DLD1 (cell line): Measurements from ENCODE around the gene BICC1.
"Not testable (repeated sequence)": the region's sequence is repeated elsewhere in the genome, so short reads cannot be mapped to it uniquely, and the experiment has no call there.

ENCODE experiments used
- in situ Hi-C: cut with HindIII; loops from 2 replicates; pipeline ENCODE4 v1.10.0; 2017; ENCODE audit warnings: low sequenced_read_pairs

Gene BICC1

GRCh38 chr10:58839771-58840170, 327.1 kb downstream of the BICC1 start:
- in situ Hi-C loops, result no loop called here

GRCh38 chr10:58840840-58841435, 328.3 kb downstream of the BICC1 start:
- in situ Hi-C loops, result no loop called here

GRCh38 chr10:58842860-58843376, 330.2 kb downstream of the BICC1 start:
- in situ Hi-C loops, result no loop called here

DNA sequence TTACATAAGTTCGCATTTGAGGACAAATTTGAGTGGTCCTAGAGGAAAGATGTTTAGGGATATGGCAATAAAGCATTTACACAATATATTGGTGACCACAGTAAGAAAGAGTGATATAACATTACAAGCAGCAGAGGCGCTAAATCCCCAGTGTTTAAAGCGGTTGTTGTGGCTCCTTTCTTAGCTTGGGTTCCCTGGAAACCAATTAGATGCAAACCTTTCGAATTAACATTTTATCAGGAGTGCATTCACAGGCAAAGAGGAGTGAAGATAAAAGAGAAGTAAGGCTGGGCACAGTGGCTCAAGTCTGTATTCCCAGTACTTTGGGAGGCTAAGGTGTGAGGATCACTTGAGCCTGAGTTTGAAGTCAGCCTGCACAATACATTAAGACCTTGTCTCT, 331.1 kb downstream of the BICC1 start:
- in situ Hi-C loops, result no loop called here

DNA sequence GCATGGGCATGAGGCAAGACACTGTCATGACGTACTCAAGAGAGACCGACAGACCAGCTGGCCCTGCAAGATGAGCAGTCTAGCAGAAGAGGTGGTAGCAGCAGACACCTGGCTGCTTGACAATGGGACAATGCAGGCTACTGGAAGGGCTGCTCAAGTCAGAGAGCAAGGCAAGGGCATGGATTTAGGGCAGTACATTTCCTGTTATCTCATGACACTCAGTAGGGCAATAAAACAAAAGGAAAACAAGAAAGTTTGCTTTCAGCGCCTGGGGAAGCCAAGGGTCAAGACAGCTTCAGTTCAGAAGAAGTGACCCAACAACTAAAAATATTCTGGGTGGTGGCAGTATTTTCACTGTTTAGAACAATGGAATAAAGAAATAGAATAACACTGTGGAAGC, 332.0 kb downstream of the BICC1 start:
- in situ Hi-C loops, result no loop called here

- in situ Hi-C loops, result no loop called here
Measured at GRCh38 chr10:58846856-58847255, 334.2 kb downstream of the BICC1 start.

DNA sequence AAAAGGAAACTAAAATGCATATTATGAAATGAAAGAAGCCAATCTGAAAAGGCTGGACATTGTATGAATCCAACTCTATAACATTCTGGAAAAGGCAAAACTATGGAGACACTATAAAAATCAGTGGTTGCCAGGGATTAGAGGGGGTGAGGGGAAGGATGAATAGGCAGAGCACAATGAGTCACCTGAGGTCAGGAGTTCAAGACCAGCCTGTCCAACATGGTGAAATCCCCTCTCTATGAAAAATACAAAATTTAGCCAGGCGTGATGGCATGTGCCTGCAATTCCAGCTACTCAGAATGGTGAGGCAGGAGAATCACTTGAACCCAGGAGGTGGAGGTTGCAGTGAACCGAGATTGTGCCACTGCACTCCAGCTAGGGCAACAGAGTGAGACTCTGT, 338.9 kb downstream of the BICC1 start:
- in situ Hi-C loops, result no loop called here

DNA sequence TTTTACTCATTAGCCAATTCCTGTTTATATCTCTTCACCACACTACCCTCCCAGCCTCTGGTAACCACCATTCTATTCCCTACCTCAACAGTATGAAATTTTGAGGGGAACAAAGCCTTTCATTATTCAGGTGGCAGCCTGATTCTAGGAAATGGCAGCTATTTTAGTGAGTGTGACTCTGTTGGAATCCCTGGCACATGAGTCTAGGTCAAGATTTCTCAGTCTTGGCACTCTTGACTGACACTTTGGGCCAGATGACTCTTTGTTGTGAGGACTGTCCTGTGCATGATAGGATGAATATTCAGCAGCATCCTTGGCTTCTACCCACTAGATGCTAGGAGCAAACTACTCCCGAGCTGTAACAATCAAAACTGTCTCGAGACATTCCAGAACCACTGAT, 341.0 kb downstream of the BICC1 start:
- in situ Hi-C loops, result no loop called here

- in situ Hi-C loops, result no loop called here
Measured at GRCh38 chr10:58854811-58855210, 342.1 kb downstream of the BICC1 start.

DNA sequence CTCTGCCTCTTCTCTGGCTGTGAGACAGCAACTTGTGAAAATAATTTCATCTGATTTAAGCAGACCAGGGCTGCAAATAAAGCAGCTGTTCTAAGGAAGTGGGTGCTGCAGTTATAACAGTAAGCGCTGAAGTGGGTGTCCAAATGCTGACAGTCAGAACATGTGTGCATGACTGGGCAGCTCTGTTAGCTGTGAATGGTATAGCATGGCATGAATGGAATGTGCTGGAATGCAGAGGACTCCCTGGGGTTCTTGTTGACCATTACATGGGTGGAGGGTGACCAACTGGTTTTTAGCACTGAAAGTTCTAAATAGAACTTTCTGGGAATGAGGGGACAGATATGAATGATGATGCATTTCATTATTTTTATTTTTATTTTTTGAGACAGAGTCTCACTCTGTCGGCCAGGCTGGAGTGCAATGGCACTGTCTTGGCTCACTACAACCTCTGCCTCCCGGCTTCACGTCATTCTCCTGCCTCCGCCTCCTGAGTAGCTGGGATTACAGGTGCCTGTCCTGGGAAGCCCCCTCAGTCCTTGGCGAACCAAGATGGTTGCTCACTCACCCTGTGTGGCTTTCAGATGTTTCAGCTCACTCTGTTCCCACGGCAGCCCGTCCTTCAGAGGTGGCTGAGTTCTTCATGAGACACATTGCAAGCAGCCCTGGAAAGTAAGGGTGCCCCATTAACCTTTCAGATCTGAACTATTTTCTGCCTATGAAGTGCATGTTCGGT, 344.0 kb downstream of the BICC1 start:
- in situ Hi-C loops, result no loop called here

GRCh38 chr10:58857251-58857805, 344.7 kb downstream of the BICC1 start:
- in situ Hi-C loops, result no loop called here

- in situ Hi-C loops, result not testable (repeated sequence)
Measured at GRCh38 chr10:58858123-58858522, 345.5 kb downstream of the BICC1 start.

DNA sequence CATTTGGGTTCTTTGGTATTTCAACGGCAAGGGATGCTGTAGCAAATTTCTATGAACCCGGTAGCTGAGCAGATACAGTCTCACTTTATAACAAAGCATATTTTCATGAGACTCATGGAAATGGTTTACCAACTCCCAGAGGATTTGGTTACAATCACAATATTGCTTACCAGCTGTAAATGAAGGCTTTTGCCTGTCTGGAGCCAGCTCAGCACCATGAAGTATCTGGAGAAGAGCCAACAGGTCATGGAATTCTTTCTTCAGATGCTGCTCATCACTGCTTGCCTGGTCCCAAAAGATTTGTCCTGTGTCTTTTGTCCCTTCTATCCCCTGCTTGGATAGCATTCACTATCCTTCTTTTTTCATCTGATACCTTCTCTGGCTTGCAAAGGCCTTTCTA, 346.9 kb downstream of the BICC1 start:
- in situ Hi-C loops, result no loop called here

GRCh38 chr10:58867683-58868082, 355.0 kb downstream of the BICC1 start:
- in situ Hi-C loops, result no loop called here

GRCh38 chr10:58868736-58869435, 356.2 kb downstream of the BICC1 start:
- in situ Hi-C loops, result no loop called here

GRCh38 chr10:58870070-58870469, 357.4 kb downstream of the BICC1 start:
- in situ Hi-C loops, result no loop called here

GRCh38 chr10:58873161-58873560, 360.5 kb downstream of the BICC1 start:
- in situ Hi-C loops, result no loop called here
